Caco-2 (cell line): ENCODE data around the gene FGF7. TPM values are rescaled to one million over a fixed set of nuclear protein-coding genes. Genes with fewer than 3 reads are reported as not detected.

Experiments
- BruUV-seq: library from RNA; stranded (reverse); fragments of 400-500 nt; replicated peaks from 2 replicates; lab custom pipeline; 2021; lab: Mats Ljungman, UMichigan
- CTCF ChIA-PET: fragments of 300-600 bp; sonication (Branson Sonifier 250); formaldehyde crosslinking; loops from one replicate; lab custom pipeline; 2022; ENCODE audit warnings: antibody characterized with exemption; lab: Charles Lee
- POLR2A ChIA-PET: fragments of 300-600 bp; sonication (Branson Sonifier 250); formaldehyde crosslinking; loops from one replicate; lab custom pipeline; 2022; ENCODE audit warnings: antibody characterized with exemption; lab: Charles Lee
- DNase-seq, 2 experiments: peaks; one replicate each; pipeline versions ENCODE4 v3.0.0 to v3.0.0-alpha.2; 2020 to 2022
- H3K27me3 ChIP-seq: replicated peaks from 2 replicates; pipeline ENCODE4 v1.6.0; 2011; ENCODE audit warnings: low read length; ENCODE audit not compliant: control insufficient read depth, insufficient read depth
- H3K36me3 ChIP-seq: 2 replicates; pipeline ENCODE4 v1.5.1; 2011; ENCODE audit warnings: low read length; ENCODE audit not compliant: control insufficient read depth, insufficient read depth
- H3K4me1 ChIP-seq: fragments of 250-450 bp; sonication (Bioruptor Pico); 2 replicates; pipeline ENCODE4 v1.5.1; 2020; ENCODE audit warnings: mild to moderate bottlenecking
- H3K4me3 ChIP-seq: 2 replicates; pipeline ENCODE4 v1.5.1; 2011; ENCODE audit warnings: low read depth, mild to moderate bottlenecking, control low read depth, low read length
- H3K9me3 ChIP-seq: fragments of 250-450 bp; sonication (Bioruptor Pico); 2 replicates; pipeline ENCODE4 v1.5.1; 2020; ENCODE audit warnings: mild to moderate bottlenecking, moderate library complexity
- H3K27ac Mint-ChIP-seq: one replicate; pipeline ENCODE4 v1.8.0; 2022; ENCODE audit warnings: mixed read lengths; ENCODE audit not compliant: unreplicated experiment
- H3K27me3 Mint-ChIP-seq: one replicate; pipeline ENCODE4 v1.8.0; 2022; ENCODE audit warnings: mixed read lengths; ENCODE audit not compliant: insufficient read depth, unreplicated experiment
- H3K36me3 Mint-ChIP-seq: one replicate; pipeline ENCODE4 v1.8.0; 2022; ENCODE audit warnings: mild to moderate bottlenecking, mixed read lengths; ENCODE audit not compliant: insufficient read depth, unreplicated experiment
- H3K4me1 Mint-ChIP-seq: one replicate; pipeline ENCODE4 v1.8.0; 2022; ENCODE audit warnings: low read depth, mixed read lengths; ENCODE audit not compliant: unreplicated experiment
- H3K4me3 Mint-ChIP-seq: one replicate; pipeline ENCODE4 v1.8.0; 2022; ENCODE audit warnings: mild to moderate bottlenecking, moderate library complexity, mixed read lengths; ENCODE audit not compliant: unreplicated experiment
- H3K9me3 Mint-ChIP-seq: one replicate; pipeline ENCODE4 v1.8.0; 2022; ENCODE audit warnings: mixed read lengths; ENCODE audit not compliant: unreplicated experiment
- intact Hi-C: fragments of 100-400 bp; cut with micrococcal nuclease; formaldehyde crosslinking; loops from one replicate; pipeline ENCODE4 v1.10.0; 2022; ENCODE audit not compliant: unreplicated experiment
- total RNA-seq: library from RNA; stranded (reverse); gene quantifications from 2 replicates; pipeline ENCODE4 v1.2.3, GENCODE V29; 2022
- TF ChIP-seq, protein P1 (sequence below), 2 experiments: fragments of 200-600 bp in 1 of 2; IDR thresholded peaks; 1 replicate in 1 of 2; 2 replicates in 1 of 2; pipeline versions ENCODE4 v1.5.1 to v1.8.0; 2011 to 2022; ENCODE audit warnings: antibody characterized with exemption in 1 of 2, control low read depth in 1 of 2, inconsistent platforms in 1 of 2, low read depth in 1 of 2, low read length in 1 of 2, mild to moderate bottlenecking in 1 of 2, moderate library complexity in 1 of 2; ENCODE audit not compliant: insufficient read depth in 1 of 2, severe bottlenecking in 1 of 2, unreplicated experiment in 1 of 2

FGF7 gene
- total RNA-seq, 1 experiment from 2014 or later = 0.18 TPM

GRCh38 chr15:49406352-49407118, 16.5 kb upstream of the FGF7 start:
- TF ChIP-seq, protein P1, sequence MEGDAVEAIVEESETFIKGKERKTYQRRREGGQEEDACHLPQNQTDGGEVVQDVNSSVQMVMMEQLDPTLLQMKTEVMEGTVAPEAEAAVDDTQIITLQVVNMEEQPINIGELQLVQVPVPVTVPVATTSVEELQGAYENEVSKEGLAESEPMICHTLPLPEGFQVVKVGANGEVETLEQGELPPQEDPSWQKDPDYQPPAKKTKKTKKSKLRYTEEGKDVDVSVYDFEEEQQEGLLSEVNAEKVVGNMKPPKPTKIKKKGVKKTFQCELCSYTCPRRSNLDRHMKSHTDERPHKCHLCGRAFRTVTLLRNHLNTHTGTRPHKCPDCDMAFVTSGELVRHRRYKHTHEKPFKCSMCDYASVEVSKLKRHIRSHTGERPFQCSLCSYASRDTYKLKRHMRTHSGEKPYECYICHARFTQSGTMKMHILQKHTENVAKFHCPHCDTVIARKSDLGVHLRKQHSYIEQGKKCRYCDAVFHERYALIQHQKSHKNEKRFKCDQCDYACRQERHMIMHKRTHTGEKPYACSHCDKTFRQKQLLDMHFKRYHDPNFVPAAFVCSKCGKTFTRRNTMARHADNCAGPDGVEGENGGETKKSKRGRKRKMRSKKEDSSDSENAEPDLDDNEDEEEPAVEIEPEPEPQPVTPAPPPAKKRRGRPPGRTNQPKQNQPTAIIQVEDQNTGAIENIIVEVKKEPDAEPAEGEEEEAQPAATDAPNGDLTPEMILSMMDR (IDR thresholded peaks at IDR 0.05; ENCODE audit: insufficient read depth in 1 of 2, low read depth in 1 of 2, low read length in 1 of 2, severe bottlenecking in 1 of 2, unreplicated experiment in 1 of 2) = no peak
- Histone ChIP-seq H3K4me1 (no peaks in the 10 kb centered on the region), H3K27me3 (no peaks in the 10 kb centered on the region), H3K36me3 (no peaks in the 10 kb centered on the region), H3K4me3 (no peak overlapping the region), H3K9me3 (no peaks in the 10 kb centered on the region)
- POLR2A ChIA-PET = no interaction called here
- DNase-seq = no peak
- Mint-ChIP-seq H3K36me3 (no peaks in the 10 kb centered on the region), H3K27me3 (peaks cover 9% of the 10 kb centered on the region), H3K4me3 (no peak overlapping the region), H3K27ac (no peak overlapping the region), H3K9me3 (no peaks in the 10 kb centered on the region), H3K4me1 (no peaks in the 10 kb centered on the region)
- CTCF ChIA-PET = no interaction called here
- intact Hi-C loops = no loop called here
- no TSS peak for BruUV-seq

DNA sequence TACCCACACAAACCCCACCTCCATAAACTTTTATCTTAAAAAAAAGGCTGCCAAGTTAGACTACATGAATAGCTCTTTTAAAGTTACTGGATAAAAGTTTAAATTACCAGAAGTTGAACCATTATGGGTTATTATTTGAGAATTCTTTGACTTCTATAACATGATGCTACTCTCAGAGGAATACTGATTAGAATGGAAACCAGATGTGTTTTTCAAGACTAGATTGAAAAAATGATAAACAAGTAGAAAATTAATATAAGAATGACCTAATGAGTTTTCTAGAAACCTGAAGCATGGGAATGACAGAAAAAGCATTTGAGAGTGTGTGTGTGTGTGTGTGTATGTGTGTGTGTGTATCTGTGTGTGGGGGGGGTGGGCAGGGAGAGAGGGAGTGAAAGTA, 12.4 kb upstream of the FGF7 start:
- H3K27me3 ChIP-seq = no peaks in the 10 kb centered on the region
- TF ChIP-seq, protein P1 (IDR thresholded peaks at IDR 0.05; ENCODE audit: insufficient read depth in 1 of 2, low read depth in 1 of 2, low read length in 1 of 2, severe bottlenecking in 1 of 2, unreplicated experiment in 1 of 2) = no peak
- intact Hi-C loops = no loop called here
- CTCF ChIA-PET = no interaction called here
- no peak overlapping the region for H3K4me3 ChIP-seq
- H3K4me3 Mint-ChIP-seq = no peak overlapping the region
- H3K36me3 Mint-ChIP-seq = no peaks in the 10 kb centered on the region
- no peaks in the 10 kb centered on the region for H3K9me3 Mint-ChIP-seq
- peaks cover 10% of the 10 kb centered on the region for H3K27me3 Mint-ChIP-seq
- POLR2A ChIA-PET = no interaction called here
- no TSS peak for BruUV-seq
- H3K9me3 ChIP-seq = no peaks in the 10 kb centered on the region
- DNase-seq = no peak
- no peaks in the 10 kb centered on the region for H3K4me1 Mint-ChIP-seq
- H3K27ac Mint-ChIP-seq = no peak overlapping the region
- H3K4me1 ChIP-seq = no peaks in the 10 kb centered on the region
- no peaks in the 10 kb centered on the region for H3K36me3 ChIP-seq

- no TSS peak for BruUV-seq
- no peaks in the 10 kb centered on the region for H3K9me3 ChIP-seq
- DNase-seq = no peak
- intact Hi-C loops = no loop called here
- H3K36me3 Mint-ChIP-seq = no peaks in the 10 kb centered on the region
- ChIA-PET POLR2A (no interaction called here), CTCF (no interaction called here)
- TF ChIP-seq, protein P1 (IDR thresholded peaks at IDR 0.05; ENCODE audit: insufficient read depth in 1 of 2, low read depth in 1 of 2, low read length in 1 of 2, severe bottlenecking in 1 of 2, unreplicated experiment in 1 of 2) = no peak
- no peaks in the 10 kb centered on the region for H3K27me3 ChIP-seq
- H3K4me1 ChIP-seq = no peaks in the 10 kb centered on the region
- H3K4me1 Mint-ChIP-seq = no peaks in the 10 kb centered on the region
- H3K27ac Mint-ChIP-seq = no peak overlapping the region
- no peak overlapping the region for H3K4me3 ChIP-seq
- no peaks in the 10 kb centered on the region for H3K36me3 ChIP-seq
- no peak overlapping the region for H3K4me3 Mint-ChIP-seq
- peaks cover 12% of the 10 kb centered on the region for H3K27me3 Mint-ChIP-seq
- H3K9me3 Mint-ChIP-seq = no peaks in the 10 kb centered on the region
These were observed 10.2 kb upstream of the FGF7 start for GRCh38 chr15:49412797-49413196.
